Astrocyte (in vitro differentiated cells and primary cell): ENCODE data around the gene DEFB123. TPM values are rescaled to one million over a fixed set of nuclear protein-coding genes. Genes with fewer than 3 reads are reported as not detected.
A peak's percentile ranks its signal among the peaks of the same experiment; 100 is the strongest.

ENCODE experiments used
- DNase-seq: peaks from one replicate; pipeline ENCODE4 v3.0.0-alpha.2; 2010; ENCODE audit warnings: low read depth
- FAIRE-seq: peaks from 2 replicates; lab custom pipeline; 2011; peaks lifted over from hg19 to GRCh38; lab: Jason Lieb, UNC
- H2AFZ ChIP-seq: 2 replicates; pipeline ENCODE4 v1.6.0; 2012; ENCODE audit warnings: low read depth, low read length, inconsistent platforms
- H3K27ac ChIP-seq: 2 replicates; pipeline ENCODE4 v1.5.1; 2011; ENCODE audit warnings: low read depth, low read length, inconsistent platforms
- H3K27me3 ChIP-seq: 2 replicates; pipeline ENCODE4 v1.6.0; 2011; ENCODE audit warnings: low read length, inconsistent platforms; ENCODE audit not compliant: insufficient read depth
- H3K36me3 ChIP-seq: 2 replicates; pipeline ENCODE4 v1.5.1; 2011; ENCODE audit warnings: low read length, inconsistent platforms; ENCODE audit not compliant: insufficient read depth
- H3K4me1 ChIP-seq: 2 replicates; pipeline ENCODE4 v1.5.1; 2011; ENCODE audit warnings: low read length, inconsistent platforms; ENCODE audit not compliant: insufficient read depth
- H3K4me2 ChIP-seq: 2 replicates; pipeline ENCODE4 v1.6.0; 2012; ENCODE audit warnings: low read length, inconsistent platforms
- H3K4me3 ChIP-seq: 2 replicates; pipeline ENCODE4 v1.5.1; 2011; ENCODE audit warnings: low read depth, mild to moderate bottlenecking, low read length, inconsistent platforms; ENCODE audit not compliant: insufficient read depth
- H3K79me2 ChIP-seq: 2 replicates; pipeline ENCODE4 v1.6.0; 2012; ENCODE audit warnings: mild to moderate bottlenecking, low read length, inconsistent platforms; ENCODE audit not compliant: insufficient read depth
- H3K9ac ChIP-seq: 2 replicates; pipeline ENCODE4 v1.6.0; 2012; ENCODE audit warnings: mild to moderate bottlenecking, low read length, inconsistent platforms
- H3K9me3 ChIP-seq: 2 replicates; pipeline ENCODE4 v1.5.1; 2012; ENCODE audit warnings: low read depth, mild to moderate bottlenecking, low read length, inconsistent platforms; ENCODE audit not compliant: insufficient read depth
- H4K20me1 ChIP-seq: 2 replicates; pipeline ENCODE4 v1.6.0; 2012; ENCODE audit warnings: low read length, inconsistent platforms; ENCODE audit not compliant: insufficient read depth
- H3K27ac Mint-ChIP-seq: one replicate; pipeline ENCODE4 v1.8.0; 2021; ENCODE audit warnings: mild to moderate bottlenecking, mixed read lengths; ENCODE audit not compliant: unreplicated experiment
- H3K27me3 Mint-ChIP-seq: one replicate; pipeline ENCODE4 v1.8.0; 2021; ENCODE audit warnings: low read depth, mixed read lengths; ENCODE audit not compliant: unreplicated experiment
- H3K36me3 Mint-ChIP-seq: one replicate; pipeline ENCODE4 v1.8.0; 2021; ENCODE audit warnings: low read depth, mixed read lengths; ENCODE audit not compliant: unreplicated experiment
- H3K4me1 Mint-ChIP-seq: one replicate; pipeline ENCODE4 v1.8.0; 2021; ENCODE audit warnings: low read depth, mixed read lengths; ENCODE audit not compliant: unreplicated experiment
- H3K4me3 Mint-ChIP-seq: one replicate; pipeline ENCODE4 v1.8.0; 2021; ENCODE audit warnings: mild to moderate bottlenecking, moderate library complexity, mixed read lengths; ENCODE audit not compliant: unreplicated experiment
- H3K9me3 Mint-ChIP-seq: one replicate; pipeline ENCODE4 v1.8.0; 2021; ENCODE audit warnings: mild to moderate bottlenecking, mixed read lengths; ENCODE audit not compliant: unreplicated experiment
- CTCF ChIP-seq: IDR thresholded peaks from 2 replicates; pipeline ENCODE4 v1.5.1; 2011; ENCODE audit warnings: low read depth, mild to moderate bottlenecking, inconsistent platforms, low read length, moderate library complexity; ENCODE audit not compliant: insufficient read depth
- EZH2 ChIP-seq: IDR thresholded peaks from 2 replicates; pipeline ENCODE4 v1.6.1; 2012; ENCODE audit warnings: mild to moderate bottlenecking, low read length, inconsistent platforms; ENCODE audit not compliant: insufficient read depth
- total RNA-seq: library from RNA; stranded (reverse); gene quantifications from 2 replicates; pipeline ENCODE4 v1.2.1, GENCODE V29; 2021

Gene DEFB123
- total RNA-seq, 1 donor from 2014 or later = not detected

GRCh38 chr20:31475472-31476293, 35.3 kb downstream of the DEFB123 start:
- H3K9me3 Mint-ChIP-seq = peaks cover 16% of the 10 kb centered on the region
- FAIRE-seq = no peak

GRCh38 chr20:31476294-31476585, 35.8 kb downstream of the DEFB123 start:
- Histone ChIP-seq H3K79me2 (no peaks in the 10 kb centered on the region), H3K9ac (no peak overlapping the region), H3K4me1 (no peaks in the 10 kb centered on the region), H3K4me2 (no peak overlapping the region), H3K27me3 (peaks cover 24% of the 10 kb centered on the region), H3K27ac (no peak overlapping the region), H3K4me3 (no peak overlapping the region), H4K20me1 (no peaks in the 10 kb centered on the region), H3K9me3 (no peaks in the 10 kb centered on the region), H3K36me3 (no peaks in the 10 kb centered on the region), H2AFZ (no peak overlapping the region)
- FAIRE-seq (no peak), DNase-seq (no peak)
- no peak overlapping the region for H3K4me3 Mint-ChIP-seq
- no peak overlapping the region for H3K27ac Mint-ChIP-seq
- no peaks in the 10 kb centered on the region for H3K4me1 Mint-ChIP-seq
- peaks cover 38% of the 10 kb centered on the region for H3K27me3 Mint-ChIP-seq
- TF ChIP-seq EZH2 (no peak), CTCF (no peak)
- peaks cover 16% of the 10 kb centered on the region for H3K9me3 Mint-ChIP-seq
- no peaks in the 10 kb centered on the region for H3K36me3 Mint-ChIP-seq

More at GRCh38 chr20:31475472-31476293, 35.3 kb downstream of the DEFB123 start:
- H3K27ac ChIP-seq = no peak overlapping the region
- no peaks in the 10 kb centered on the region for H3K36me3 Mint-ChIP-seq
- H3K4me1 ChIP-seq = no peaks in the 10 kb centered on the region
- H3K4me3 ChIP-seq = no peak overlapping the region
- no peak for TF ChIP-seq CTCF
- peak; percentile 59 for TF ChIP-seq EZH2
- no peaks in the 10 kb centered on the region for H3K36me3 ChIP-seq
- H3K79me2 ChIP-seq = no peaks in the 10 kb centered on the region
- peak overlapping the region; percentile 39 for H3K4me2 ChIP-seq
- no peak overlapping the region for H3K27ac Mint-ChIP-seq
- H4K20me1 ChIP-seq = no peaks in the 10 kb centered on the region
- H3K9me3 ChIP-seq = no peaks in the 10 kb centered on the region
- H3K27me3 ChIP-seq = peaks cover 24% of the 10 kb centered on the region
- H3K4me3 Mint-ChIP-seq = no peak overlapping the region
- no peak for DNase-seq
- no peak overlapping the region for H3K9ac ChIP-seq
- no peak overlapping the region for H2AFZ ChIP-seq
- no peaks in the 10 kb centered on the region for H3K4me1 Mint-ChIP-seq
- H3K27me3 Mint-ChIP-seq = peaks cover 38% of the 10 kb centered on the region

GRCh38 chr20:31476643-31477215, 36.3 kb downstream of the DEFB123 start:
- H3K4me3 Mint-ChIP-seq = no peak overlapping the region
- H3K9me3 Mint-ChIP-seq = peaks cover 16% of the 10 kb centered on the region
- H3K36me3 Mint-ChIP-seq = no peaks in the 10 kb centered on the region
- DNase-seq = no peak
- Histone ChIP-seq H3K79me2 (no peaks in the 10 kb centered on the region), H4K20me1 (no peaks in the 10 kb centered on the region), H3K4me3 (no peak overlapping the region), H3K9me3 (no peaks in the 10 kb centered on the region), H2AFZ (no peak overlapping the region), H3K36me3 (no peaks in the 10 kb centered on the region), H3K4me1 (no peaks in the 10 kb centered on the region), H3K9ac (no peak overlapping the region), H3K27me3 (peaks cover 24% of the 10 kb centered on the region), H3K27ac (no peak overlapping the region), H3K4me2 (no peak overlapping the region)
- TF ChIP-seq EZH2 (no peak), CTCF (no peak)
- no peak for FAIRE-seq
- no peaks in the 10 kb centered on the region for H3K4me1 Mint-ChIP-seq
- H3K27me3 Mint-ChIP-seq = peaks cover 38% of the 10 kb centered on the region
- no peak overlapping the region for H3K27ac Mint-ChIP-seq
